RPMI8226 (cell line): ENCODE measurements around the gene FLT4.
"Not testable (repeated sequence)": the region's sequence is repeated elsewhere in the genome, so short reads cannot be mapped to it uniquely, and the experiment has no call there.

Experiments
- DNase-seq: peaks from one replicate; pipeline ENCODE4 v3.0.0-alpha.2; 2015

FLT4 gene

GRCh38 chr5:180649297-180650039 is at the start of gene FLT4:
Gene FLT4, minus strand, starts transcription at chr5:180649600. Its CDS starts 55 bp downstream, at chr5:180649545.
- DNase-seq = no peak

GRCh38 chr5:180699042-180699441 is 49.6 kb upstream of the FLT4 start:
- no peak for DNase-seq

GRCh38 chr5:180696116-180696515 is 46.7 kb upstream of the FLT4 start:
- DNase-seq = no peak

- DNase-seq = no peak
These were observed 43.0 kb upstream of the FLT4 start for GRCh38 chr5:180692429-180692828.

GRCh38 chr5:180691046-180691445 is 41.6 kb upstream of the FLT4 start:
- no peak for DNase-seq

GRCh38 chr5:180690562-180690961 is 41.2 kb upstream of the FLT4 start:
- DNase-seq = no peak

GRCh38 chr5:180689775-180690174 is 40.4 kb upstream of the FLT4 start:
- DNase-seq = no peak

- DNase-seq = no peak
These were observed 39.8 kb upstream of the FLT4 start for GRCh38 chr5:180689071-180689694.

GRCh38 chr5:180688330-180689070 is 39.1 kb upstream of the FLT4 start:
- no peak for DNase-seq

- DNase-seq = not testable (repeated sequence)
These were observed 37.4 kb upstream of the FLT4 start for GRCh38 chr5:180686799-180687198.

- DNase-seq = no peak
These were observed 35.3 kb upstream of the FLT4 start for GRCh38 chr5:180684623-180685161.

- no peak for DNase-seq
These were observed 34.0 kb upstream of the FLT4 start for GRCh38 chr5:180683220-180683922.

GRCh38 chr5:180682560-180682959 is 33.2 kb upstream of the FLT4 start:
- DNase-seq = no peak

GRCh38 chr5:180682008-180682407 is 32.6 kb upstream of the FLT4 start:
- not testable (repeated sequence) for DNase-seq

- DNase-seq = not testable (repeated sequence)
These were observed 28.9 kb upstream of the FLT4 start for GRCh38 chr5:180678319-180678718.

- no peak for DNase-seq
These were observed 25.7 kb upstream of the FLT4 start for GRCh38 chr5:180675036-180675635.

GRCh38 chr5:180674090-180674475 is 24.7 kb upstream of the FLT4 start:
- not testable (repeated sequence) for DNase-seq

GRCh38 chr5:180673371-180674089 is 24.1 kb upstream of the FLT4 start:
- DNase-seq = no peak

- not testable (repeated sequence) for DNase-seq
These were observed 22.6 kb upstream of the FLT4 start for GRCh38 chr5:180671958-180672524.

- DNase-seq = peak; percentile 65
These were observed 21.4 kb upstream of the FLT4 start for GRCh38 chr5:180670586-180671359.

- DNase-seq = no peak
These were observed 20.8 kb upstream of the FLT4 start for GRCh38 chr5:180670157-180670556.
